ENCODE data around the gene GTF3C2. TPM values are rescaled to one million over a fixed set of nuclear protein-coding genes. Genes with fewer than 3 reads are reported as not detected.

The GTF3C2 gene
- total and polyA plus RNA-seq, 9 of the 15 experiments (the other 6 are each of a cell fraction or from before 2014, with no cell fraction given): 35.5 to 96.8 (median 53.0) TPM

GRCh38 chr2:27356382-27357181 is at the start of gene GTF3C2 (continued):
- TF ChIP-seq BCLAF1 (IDR thresholded peaks at IDR 0.05; ENCODE audit: borderline replicate concordance in 1 of 2, control insufficient read depth in 1 of 2, low read depth in 2 of 2, low read length in 1 of 2) (peak; percentile 35 to 62; a peak in 2 of 4 replicates), ZNF133 (CRISPR knock-in tag; IDR thresholded peaks at IDR 0.05) (no peak), RCOR1 (IDR thresholded peaks at IDR 0.05; ENCODE audit: borderline replicate concordance in 1 of 2, low read depth in 2 of 2, low read length in 2 of 2) (no peak), DPF2 (IDR thresholded peaks at IDR 0.05) (no peak), FOXK2 (conservative IDR thresholded peaks at IDR 0.05 in 1 of 2, IDR thresholded peaks at IDR 0.05 in 1 of 2; ENCODE audit: low read depth in 2 of 2) (peak; percentile 97 to 98), ZC3H4 (CRISPR knock-in tag; IDR thresholded peaks at IDR 0.05; ENCODE audit: borderline replicate concordance) (peak; percentile 73; the same call in 1 of the 2 replicates), NCOA6 (IDR thresholded peaks at IDR 0.05) (no peak), FOXP1 (CRISPR knock-in tag; IDR thresholded peaks at IDR 0.05) (peak; percentile 27; the same call in 1 of the 2 replicates), PPARD (CRISPR knock-in tag; IDR thresholded peaks at IDR 0.05) (no peak), KAT7 (CRISPR knock-in tag; IDR thresholded peaks at IDR 0.05; ENCODE audit: borderline replicate concordance) (peak; percentile 95; the same call in 1 of the 2 replicates), EP300 (IDR thresholded peaks at IDR 0.05; ENCODE audit: low read length) (peak; percentile 31), CREM (IDR thresholded peaks at IDR 0.05; ENCODE audit: low read depth) (peak; percentile 98), JUN (IDR thresholded peaks at IDR 0.05; ENCODE audit: borderline replicate concordance, low read depth, low read length) (peak; percentile 72; the same call in 1 of the 2 replicates), JUN (CRISPR knock-in tag; IDR thresholded peaks at IDR 0.05; ENCODE audit: borderline replicate concordance) (no peak), FOXA3 (CRISPR knock-in tag; conservative IDR thresholded peaks at IDR 0.05 in 1 of 2, IDR thresholded peaks at IDR 0.05 in 1 of 2) (peak; percentile 46 to 62; a peak in 3 of 4 replicates), REST (IDR thresholded peaks at IDR 0.05; ENCODE audit: borderline replicate concordance) (no peak), REST (CRISPR knock-in tag; IDR thresholded peaks at IDR 0.05; ENCODE audit: low read depth) (0 out of 2 replicates have a peak, but pooled peaks have one; percentile 4)
